ENCODE data around the gene IFT80.

GRCh38 chr3:160372780-160373179 is 26.2 kb downstream of the IFT80 start:
- no peak for TF ChIP-seq GATA3 (IDR thresholded peaks at IDR 0.05; ENCODE audit: low read depth, low read length)
- TF ChIP-seq GATA2 (IDR thresholded peaks at IDR 0.05; ENCODE audit: low read depth, low read length), result no peak
